ENCODE measurements around the gene CATSPERZ.

DNA sequence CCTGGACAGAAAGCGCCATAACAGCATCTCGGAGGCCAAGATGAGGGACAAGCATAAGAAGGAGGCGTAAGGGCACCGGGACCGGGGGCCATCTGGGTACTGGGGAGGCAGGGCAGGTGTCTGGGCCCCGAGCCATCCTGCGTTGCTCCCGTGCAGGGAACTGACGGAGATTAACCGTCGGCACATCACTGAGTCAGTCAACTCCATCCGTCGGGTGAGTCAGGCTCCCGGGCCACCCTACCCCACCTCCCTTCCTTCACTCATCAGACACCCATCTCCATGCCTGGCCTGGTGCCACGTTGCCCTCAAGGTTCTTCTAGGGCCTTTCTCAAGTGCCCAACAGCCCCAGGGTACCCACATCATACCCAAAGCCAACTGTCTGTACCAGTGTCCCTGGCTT, 33.8 kb upstream of the CATSPERZ start:
- TF ChIP-seq, protein P1, sequence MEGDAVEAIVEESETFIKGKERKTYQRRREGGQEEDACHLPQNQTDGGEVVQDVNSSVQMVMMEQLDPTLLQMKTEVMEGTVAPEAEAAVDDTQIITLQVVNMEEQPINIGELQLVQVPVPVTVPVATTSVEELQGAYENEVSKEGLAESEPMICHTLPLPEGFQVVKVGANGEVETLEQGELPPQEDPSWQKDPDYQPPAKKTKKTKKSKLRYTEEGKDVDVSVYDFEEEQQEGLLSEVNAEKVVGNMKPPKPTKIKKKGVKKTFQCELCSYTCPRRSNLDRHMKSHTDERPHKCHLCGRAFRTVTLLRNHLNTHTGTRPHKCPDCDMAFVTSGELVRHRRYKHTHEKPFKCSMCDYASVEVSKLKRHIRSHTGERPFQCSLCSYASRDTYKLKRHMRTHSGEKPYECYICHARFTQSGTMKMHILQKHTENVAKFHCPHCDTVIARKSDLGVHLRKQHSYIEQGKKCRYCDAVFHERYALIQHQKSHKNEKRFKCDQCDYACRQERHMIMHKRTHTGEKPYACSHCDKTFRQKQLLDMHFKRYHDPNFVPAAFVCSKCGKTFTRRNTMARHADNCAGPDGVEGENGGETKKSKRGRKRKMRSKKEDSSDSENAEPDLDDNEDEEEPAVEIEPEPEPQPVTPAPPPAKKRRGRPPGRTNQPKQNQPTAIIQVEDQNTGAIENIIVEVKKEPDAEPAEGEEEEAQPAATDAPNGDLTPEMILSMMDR (IDR thresholded peaks at IDR 0.05): no peak
- no peak for TF ChIP-seq POLR2AphosphoS5 (IDR thresholded peaks at IDR 0.05)
- TF ChIP-seq POLR2A (IDR thresholded peaks at IDR 0.05): no peak
- TF ChIP-seq EP300 (IDR thresholded peaks at IDR 0.05): no peak
